Sigmoid colon (tissue), 4 donors: ENCODE results near the gene BTNL2.
"Not testable (repeated sequence)": the region's sequence is repeated elsewhere in the genome, so short reads cannot be mapped to it uniquely, and the experiment has no call there.

Source experiments
- CTCF ChIP-seq, 4 experiments: fragments of 450-650 bp in 3 of 4; fragments of 200-600 bp in 1 of 4; IDR thresholded peaks; one replicate each; pipeline ENCODE4 v1.5.1; 2016 to 2019; ENCODE audit warnings: antibody characterized with exemption in 4 of 4, mild to moderate bottlenecking in 3 of 4, moderate library complexity in 2 of 4
- EP300 ChIP-seq, 4 donors: sonication (generic); formaldehyde crosslinking; IDR thresholded peaks; one replicate each; pipeline ENCODE4 v1.6.1; 2017; ENCODE audit warnings: antibody characterized with exemption in 4 of 4
- POLR2A ChIP-seq, 2 donors: fragments of 450-650 bp; IDR thresholded peaks; one replicate each; pipeline ENCODE4 v1.6.1; 2016; ENCODE audit warnings: antibody characterized with exemption in 2 of 2, mild to moderate bottlenecking in 2 of 2, moderate library complexity in 2 of 2

DNA sequence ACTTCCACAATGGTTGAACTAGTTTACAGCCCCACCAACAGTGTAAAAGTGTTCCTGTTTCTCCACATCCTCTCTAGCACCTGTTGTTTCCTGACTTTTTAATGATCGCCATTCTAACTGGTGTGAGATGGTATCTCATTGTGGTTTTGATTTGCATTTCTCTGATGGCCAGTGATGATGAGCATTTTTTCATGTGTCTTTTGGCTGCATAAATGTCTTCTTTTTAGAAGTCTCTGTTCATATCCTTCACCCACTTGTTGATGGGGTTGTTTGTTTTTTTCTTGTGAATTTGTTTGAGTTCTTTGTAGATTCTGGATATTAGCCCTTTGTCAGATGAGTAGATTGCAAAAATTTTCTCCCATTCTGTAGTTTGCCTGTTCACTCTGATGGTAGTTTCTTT lies 47.8 kb downstream of the BTNL2 start:
- TF ChIP-seq CTCF, POLR2A, EP300 (IDR thresholded peaks at IDR 0.05): not testable (repeated sequence)
